ENCODE measurements around the gene NCOA5. TPM values are rescaled to one million over a fixed set of nuclear protein-coding genes. Genes with fewer than 3 reads are reported as not detected.
A peak's percentile ranks its signal among the peaks of the same experiment; 100 is the strongest.

Gene NCOA5
- polyA plus RNA-seq, 1 experiment, result 19.0 TPM

GRCh38 chr20:46011631-46012482, 77.9 kb downstream of the NCOA5 start:
- TF ChIP-seq, protein P1, sequence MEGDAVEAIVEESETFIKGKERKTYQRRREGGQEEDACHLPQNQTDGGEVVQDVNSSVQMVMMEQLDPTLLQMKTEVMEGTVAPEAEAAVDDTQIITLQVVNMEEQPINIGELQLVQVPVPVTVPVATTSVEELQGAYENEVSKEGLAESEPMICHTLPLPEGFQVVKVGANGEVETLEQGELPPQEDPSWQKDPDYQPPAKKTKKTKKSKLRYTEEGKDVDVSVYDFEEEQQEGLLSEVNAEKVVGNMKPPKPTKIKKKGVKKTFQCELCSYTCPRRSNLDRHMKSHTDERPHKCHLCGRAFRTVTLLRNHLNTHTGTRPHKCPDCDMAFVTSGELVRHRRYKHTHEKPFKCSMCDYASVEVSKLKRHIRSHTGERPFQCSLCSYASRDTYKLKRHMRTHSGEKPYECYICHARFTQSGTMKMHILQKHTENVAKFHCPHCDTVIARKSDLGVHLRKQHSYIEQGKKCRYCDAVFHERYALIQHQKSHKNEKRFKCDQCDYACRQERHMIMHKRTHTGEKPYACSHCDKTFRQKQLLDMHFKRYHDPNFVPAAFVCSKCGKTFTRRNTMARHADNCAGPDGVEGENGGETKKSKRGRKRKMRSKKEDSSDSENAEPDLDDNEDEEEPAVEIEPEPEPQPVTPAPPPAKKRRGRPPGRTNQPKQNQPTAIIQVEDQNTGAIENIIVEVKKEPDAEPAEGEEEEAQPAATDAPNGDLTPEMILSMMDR (IDR thresholded peaks at IDR 0.05; ENCODE audit: insufficient read depth, low read depth, low read length), result peak; percentile 20; the same call in 1 of the 2 replicates
- CTCF ChIA-PET, result interaction anchor here (0.6 to 4.0 kb wide), 7 partner anchors 11 to 338 kb away, joined by 3 to 30 read pairs (median 4); partner anchors contain the start of gene SLC12A5
- no peak for DNase-seq (ENCODE audit: low read depth)
- no peak overlapping the region for H3K4me3 ChIP-seq (ENCODE audit: low read depth, low read length)
- peaks cover 47% of the 10 kb centered on the region for H3K27me3 ChIP-seq (ENCODE audit: control insufficient read depth, insufficient read depth, low read length)
- H3K36me3 ChIP-seq (ENCODE audit: control insufficient read depth, insufficient read depth, low read length), result no peaks in the 10 kb centered on the region
- POLR2A ChIA-PET, result no interaction called here

Other genes starting within 250 kb of the NCOA5 start
- gene ACOT8, start 232.6 kb downstream of the NCOA5 start, polyA plus RNA-seq (2011; rRNA removed), result 34.3 and 49.9 TPM in 2 replicates
- gene ZSWIM3, start 232.3 kb downstream of the NCOA5 start, polyA plus RNA-seq (2011; rRNA removed), result 3.7 and 4.5 TPM in 2 replicates
- gene ZSWIM1, start 208.7 kb downstream of the NCOA5 start, polyA plus RNA-seq (2011; rRNA removed), result 4.9 and 6.0 TPM in 2 replicates
- gene SPATA25, start 202.3 kb downstream of the NCOA5 start, polyA plus RNA-seq (2011; rRNA removed), result 0.59 and 0.66 TPM in 2 replicates
- 2.1 and 4.3 TPM in 2 replicates for gene NEURL2, start 198.8 kb downstream of the NCOA5 start, polyA plus RNA-seq (2011; rRNA removed)
- 286 and 408 TPM in 2 replicates for gene CTSA, start 198.6 kb downstream of the NCOA5 start, polyA plus RNA-seq (2011; rRNA removed)
- 11.3 and 22.0 TPM in 2 replicates for gene PLTP, start 177.8 kb downstream of the NCOA5 start, polyA plus RNA-seq (2011; rRNA removed)
- 12.7 and 20.9 TPM in 2 replicates for gene PCIF1, start 155.3 kb downstream of the NCOA5 start, polyA plus RNA-seq (2011; rRNA removed)
- 4.5 and 9.9 TPM in 2 replicates for gene ZNF335, start 117.8 kb downstream of the NCOA5 start, polyA plus RNA-seq (2011; rRNA removed)
- not detected in 2 replicates for gene MMP9, start 81.1 kb downstream of the NCOA5 start, polyA plus RNA-seq (2011; rRNA removed)
- gene SLC12A5, start 60.7 kb downstream of the NCOA5 start, polyA plus RNA-seq (2011; rRNA removed), result 0.61 and 0.70 TPM in 2 replicates
- gene CD40, start 28.4 kb upstream of the NCOA5 start, polyA plus RNA-seq (2011; rRNA removed), result 7.5 and 11.6 TPM in 2 replicates
- not detected in 2 replicates for gene CDH22, start 218.5 kb upstream of the NCOA5 start, polyA plus RNA-seq (2011; rRNA removed)

All from BJ (cell line).